SK-N-MC (cell line): Measurements from ENCODE around the gene ADCY4.
A peak's percentile ranks its signal among the peaks of the same experiment; 100 is the strongest.
"Not testable (repeated sequence)": the region's sequence is repeated elsewhere in the genome, so short reads cannot be mapped to it uniquely, and the experiment has no call there.

Source experiments
- DNase-seq: peaks from one replicate; pipeline ENCODE4 v3.0.0-alpha.2; 2011; ENCODE audit warnings: low read depth, low spot score
- H3K27ac ChIP-seq: fragments of 200-600 bp; sonication (generic); 2 replicates; pipeline ENCODE4 v1.5.1; 2016; ENCODE audit warnings: mixed run types
- H3K36me3 ChIP-seq: fragments of 200-600 bp; sonication (generic); 2 replicates; pipeline ENCODE4 v1.6.1; 2017; ENCODE audit warnings: antibody characterized with exemption, low read length, mixed read lengths; ENCODE audit not compliant: insufficient read depth
- H3K4me3 ChIP-seq: fragments of 200-600 bp; sonication (generic); 2 replicates; pipeline ENCODE4 v1.5.1; 2016
- H3K9ac ChIP-seq: fragments of 200-600 bp; sonication (generic); 2 replicates; pipeline ENCODE4 v1.8.0; 2017; ENCODE audit warnings: mixed run types, mixed read lengths; ENCODE audit not compliant: insufficient read length
- H3K9me3 ChIP-seq: fragments of 200-600 bp; sonication (generic); 2 replicates; pipeline ENCODE4 v1.6.1; 2017; ENCODE audit warnings: low read depth, mild to moderate bottlenecking, antibody characterized with exemption, low read length, moderate library complexity, mixed read lengths
- EZH2 ChIP-seq: fragments of 200-600 bp; sonication (generic); IDR thresholded peaks from one replicate; pipeline ENCODE4 v1.6.1; 2017; ENCODE audit warnings: antibody characterized with exemption
- FOXP2 ChIP-seq: optimal IDR thresholded peaks from 2 replicates; pipeline ENCODE3; 2011; ENCODE audit warnings: mild to moderate bottlenecking, moderate library complexity; ENCODE audit not compliant: insufficient read depth; ENCODE audit errors: extremely low read length, control extremely low read depth
- POLR2AphosphoS5 ChIP-seq: IDR thresholded peaks from 2 replicates; pipeline ENCODE4 v1.6.1; 2012; ENCODE audit warnings: mild to moderate bottlenecking, low read depth, low read length, borderline replicate concordance

ADCY4 gene

GRCh38 chr14:24362241-24362960 is 27.5 kb upstream of the ADCY4 start:
- TF ChIP-seq FOXP2 = no peak
- no peak for TF ChIP-seq EZH2
- Histone ChIP-seq H3K9ac (no peak overlapping the region), H3K4me3 (no peak overlapping the region), H3K9me3 (no peaks in the 10 kb centered on the region), H3K36me3 (no peaks in the 10 kb centered on the region), H3K27ac (no peak overlapping the region; the same call in 1 of the 2 replicates)
- no peak for DNase-seq

GRCh38 chr14:24361326-24361725 is 26.5 kb upstream of the ADCY4 start:
- no peak for DNase-seq
- Histone ChIP-seq H3K36me3 (no peaks in the 10 kb centered on the region), H3K9ac (no peak overlapping the region), H3K9me3 (no peaks in the 10 kb centered on the region), H3K4me3 (no peak overlapping the region), H3K27ac (no peak overlapping the region)
- TF ChIP-seq POLR2AphosphoS5 (no peak), EZH2 (no peak)

GRCh38 chr14:24360281-24360680 is 25.4 kb upstream of the ADCY4 start:
- no peak overlapping the region for H3K4me3 ChIP-seq
- H3K9me3 ChIP-seq = no peaks in the 10 kb centered on the region
- H3K27ac ChIP-seq = no peak overlapping the region
- TF ChIP-seq EZH2 (no peak), FOXP2 (no peak), POLR2AphosphoS5 (no peak)
- H3K36me3 ChIP-seq = no peaks in the 10 kb centered on the region
- no peak overlapping the region for H3K9ac ChIP-seq
- DNase-seq = no peak

GRCh38 chr14:24356208-24356607 is 21.3 kb upstream of the ADCY4 start:
- H3K9ac ChIP-seq = no peak overlapping the region
- H3K27ac ChIP-seq = no peak overlapping the region
- H3K4me3 ChIP-seq = no peak overlapping the region
- TF ChIP-seq EZH2 = no peak
- no peak for TF ChIP-seq FOXP2
- TF ChIP-seq POLR2AphosphoS5 = no peak
- H3K9me3 ChIP-seq = no peaks in the 10 kb centered on the region
- H3K36me3 ChIP-seq = no peaks in the 10 kb centered on the region
- no peak for DNase-seq

- Histone ChIP-seq H3K4me3 (no peak overlapping the region), H3K9ac (no peak overlapping the region), H3K27ac (no peak overlapping the region), H3K36me3 (no peaks in the 10 kb centered on the region), H3K9me3 (no peaks in the 10 kb centered on the region)
- no peak for DNase-seq
- TF ChIP-seq FOXP2 (no peak), POLR2AphosphoS5 (no peak), EZH2 (no peak)
Measured at GRCh38 chr14:24355009-24355408, 20.1 kb upstream of the ADCY4 start.

- DNase-seq, H3K36me3 ChIP-seq, H3K9me3 ChIP-seq, H3K4me3 ChIP-seq: not testable (repeated sequence)
- Histone ChIP-seq H3K27ac (peak overlapping the region; percentile 84), H3K9ac (peak overlapping the region; percentile 55)
Measured at GRCh38 chr14:24354482-24354825, 19.6 kb upstream of the ADCY4 start.

- Histone ChIP-seq H3K27ac (peak overlapping the region; percentile 84), H3K4me3 (no peak overlapping the region), H3K9ac (peak overlapping the region; percentile 55), H3K9me3 (no peaks in the 10 kb centered on the region), H3K36me3 (no peaks in the 10 kb centered on the region)
- TF ChIP-seq POLR2AphosphoS5 = no peak
- TF ChIP-seq FOXP2 = no peak
- no peak for TF ChIP-seq EZH2
- DNase-seq = peak; percentile 30
Measured at GRCh38 chr14:24353559-24354481, 18.9 kb upstream of the ADCY4 start.

- H3K27ac ChIP-seq = no peak overlapping the region
- H3K9me3 ChIP-seq = no peaks in the 10 kb centered on the region
- no peaks in the 10 kb centered on the region for H3K36me3 ChIP-seq
- no peak overlapping the region for H3K4me3 ChIP-seq
- DNase-seq = no peak
- H3K9ac ChIP-seq = no peak overlapping the region
- no peak for TF ChIP-seq POLR2AphosphoS5
- no peak for TF ChIP-seq EZH2
- no peak for TF ChIP-seq FOXP2
Measured at GRCh38 chr14:24351517-24351916, 16.6 kb upstream of the ADCY4 start.

- H3K9me3 ChIP-seq = no peaks in the 10 kb centered on the region
- no peak overlapping the region for H3K27ac ChIP-seq
- H3K4me3 ChIP-seq = no peak overlapping the region
- TF ChIP-seq FOXP2 (no peak), EZH2 (no peak), POLR2AphosphoS5 (no peak)
- no peak overlapping the region for H3K9ac ChIP-seq
- no peaks in the 10 kb centered on the region for H3K36me3 ChIP-seq
- DNase-seq = no peak
Measured at GRCh38 chr14:24349742-24350141, 14.9 kb upstream of the ADCY4 start.
